A549 (cell line): ENCODE results near the gene H1-8. TPM values are rescaled to one million over a fixed set of nuclear protein-coding genes. Genes with fewer than 3 reads are reported as not detected.

Experiments used
- ATAC-seq, 2 experiments: fragments of 200-7000 bp in 1 of 2; fragments of >200 bp in 1 of 2; cut with Nextera tagmentation in 1 of 2; cut with Tn5 transposase in 1 of 2; 3 replicates each; pipeline versions ENCODE4 v1.8.0 to v1.9.1; 2018 to 2020; ENCODE audit warnings: mild to moderate bottlenecking in 1 of 2, moderate library complexity in 1 of 2
- CTCF ChIA-PET: fragments of 300-600 bp; sonication (Branson Sonifier 250); formaldehyde crosslinking; extraction: SDS; loops from one replicate; lab custom pipeline; 2021; ENCODE audit warnings: antibody characterized with exemption, inconsistent platforms; lab: Yijun Ruan, JAX
- POLR2A ChIA-PET: fragments of 350-600 bp; formaldehyde crosslinking; extraction: SDS; loops from one replicate; lab custom pipeline; 2021; ENCODE audit warnings: antibody characterized with exemption, inconsistent platforms; lab: Yijun Ruan, JAX
- DNase-seq, 2 experiments: peaks; one replicate each; pipeline versions ENCODE4 v3.0.0 to v3.0.0-alpha.2; 2011 to 2016; ENCODE audit warnings: low read depth in 1 of 2, low spot score in 1 of 2
- FAIRE-seq: peaks from 2 replicates; lab custom pipeline; 2011; peaks lifted over from hg19 to GRCh38; lab: Jason Lieb, UNC
- H3K27ac ChIP-seq, 2 experiments: fragments of >200 bp; sonication (Bioruptor Twin); formaldehyde crosslinking; 3 replicates each; pipeline ENCODE4 v1.5.1; 2016 to 2017
- H3K4me1 ChIP-seq: fragments of >200 bp; sonication (Bioruptor Twin); formaldehyde crosslinking; 3 replicates; pipeline ENCODE4 v1.6.1; 2016
- H3K4me2 ChIP-seq: fragments of >200 bp; sonication (Bioruptor Twin); formaldehyde crosslinking; 3 replicates; pipeline ENCODE4 v1.6.1; 2016
- H3K4me3 ChIP-seq: fragments of >200 bp; sonication (Bioruptor Twin); formaldehyde crosslinking; 3 replicates; pipeline ENCODE4 v1.5.1; 2016
- H3K9me3 ChIP-seq: fragments of >200 bp; sonication (Bioruptor Twin); formaldehyde crosslinking; 3 replicates; pipeline ENCODE4 v1.6.1; 2016
- ATOH8 ChIP-seq: fragments of 250-450 bp; sonication (Bioruptor Pico); IDR thresholded peaks from 2 replicates; pipeline ENCODE4 v1.5.0; 2020; ENCODE audit warnings: low read depth, mild to moderate bottlenecking, moderate library complexity
- BCL3 ChIP-seq: fragments of >200 bp; sonication (Bioruptor Twin); formaldehyde crosslinking; IDR thresholded peaks from 3 replicates; pipeline ENCODE4 v1.6.1; 2016
- BHLHE40 ChIP-seq: IDR thresholded peaks from 2 replicates; pipeline ENCODE4 v1.6.1; 2012; ENCODE audit warnings: low read depth, low read length, inconsistent platforms
- CBX2 ChIP-seq: fragments of 200-600 bp; sonication (generic); IDR thresholded peaks from 2 replicates; pipeline ENCODE4 v1.6.1; 2016; ENCODE audit warnings: low read depth, mild to moderate bottlenecking, borderline replicate concordance
- CTCF ChIP-seq: fragments of >200 bp; sonication (Bioruptor Twin); formaldehyde crosslinking; IDR thresholded peaks from 3 replicates; pipeline ENCODE4 v1.5.1; 2016
- GATA3 ChIP-seq: IDR thresholded peaks from 2 replicates; pipeline ENCODE4 v1.6.1; 2012; ENCODE audit warnings: borderline replicate concordance
- HES2 ChIP-seq: fragments of >200 bp; sonication (Bioruptor Twin); formaldehyde crosslinking; IDR thresholded peaks from 2 replicates; pipeline ENCODE4 v1.6.1; 2016
- HEYL ChIP-seq: fragments of 250-450 bp; sonication (Bioruptor Pico); IDR thresholded peaks from 2 replicates; pipeline ENCODE4 v1.8.0; 2021; ENCODE audit warnings: mild to moderate bottlenecking, moderate library complexity
- JUN ChIP-seq, 2 experiments: fragments of >200 bp; sonication (Bioruptor Twin); formaldehyde crosslinking; IDR thresholded peaks; 2 replicates in 1 of 2; 3 replicates in 1 of 2; pipeline ENCODE4 v1.6.1; 2016 to 2017
- KDM1A ChIP-seq: fragments of 200-600 bp; sonication (generic); IDR thresholded peaks from 2 replicates; pipeline ENCODE4 v1.6.1; 2016; ENCODE audit warnings: low read depth, mild to moderate bottlenecking
- KDM5A ChIP-seq: fragments of 200-600 bp; sonication (generic); IDR thresholded peaks from 2 replicates; pipeline ENCODE4 v1.6.1; 2016; ENCODE audit warnings: antibody characterized with exemption, mild to moderate bottlenecking
- MAFK ChIP-seq: fragments of 450-650 bp; IDR thresholded peaks from 2 replicates; pipeline ENCODE4 v1.6.1; 2014; ENCODE audit not compliant: partially characterized antibody
- MAX ChIP-seq: IDR thresholded peaks from 2 replicates; pipeline ENCODE4 v1.6.1; 2012
- NPAS2 ChIP-seq: fragments of 250-450 bp; sonication (Bioruptor Pico); IDR thresholded peaks from 2 replicates; pipeline ENCODE4 v1.8.0; 2022; ENCODE audit warnings: mild to moderate bottlenecking, moderate library complexity, borderline replicate concordance
- NR3C1 ChIP-seq: fragments of >200 bp; sonication (Bioruptor Twin); formaldehyde crosslinking; IDR thresholded peaks from 3 replicates; pipeline ENCODE4 v1.6.1; 2017
- REST ChIP-seq: fragments of 200-600 bp; sonication (generic); IDR thresholded peaks from 2 replicates; pipeline ENCODE4 v1.6.1; 2016; ENCODE audit warnings: antibody characterized with exemption, mild to moderate bottlenecking, moderate library complexity
- SMC3 ChIP-seq: fragments of >200 bp; sonication (Bioruptor Twin); formaldehyde crosslinking; IDR thresholded peaks from 3 replicates; pipeline ENCODE4 v1.6.1; 2018; ENCODE audit warnings: inconsistent platforms
- TFCP2L1 ChIP-seq: fragments of 250-450 bp; sonication (Bioruptor Pico); IDR thresholded peaks from 2 replicates; pipeline ENCODE4 v1.5.0; 2021; ENCODE audit warnings: mild to moderate bottlenecking
- ZFP36 ChIP-seq: fragments of 450-650 bp; IDR thresholded peaks from 2 replicates; pipeline ENCODE4 v1.6.1; 2014; ENCODE audit warnings: borderline replicate concordance; ENCODE audit not compliant: partially characterized antibody
- ZNF302 ChIP-seq: fragments of 250-450 bp; sonication (Bioruptor Pico); IDR thresholded peaks from 2 replicates; pipeline ENCODE4 v1.9.0; 2021; ENCODE audit warnings: inconsistent platforms, mild to moderate bottlenecking, moderate library complexity
- WGBS: methylation state at CpG from one replicate; pipeline ENCODE4 v1.1.6; 2017; ENCODE audit errors: missing lambda C conversion rate; 5-methylcytosine and 5-hydroxymethylcytosine counted together
- polyA plus RNA-seq, 4 experiments: library from polyadenylated mRNA; depleted of rRNA in 3 of 4; stranded (reverse); fragments of >200 nt; fragmentation: RNase III in 1 of 4; extraction: RNeasy Plus Mini Kit Qiagen cat#74134 plus additional on column Dnase treatment in 1 of 4; gene quantifications; 2 replicates in 3 of 4; 3 replicates in 1 of 4; pipeline ENCODE4 v1.2.3, GENCODE V29; 2011 to 2017

The H1-8 gene
- polyA plus RNA-seq, 2 of the 4 experiments (the other 2 are of a cell fraction) = not detected

GRCh38 chr3:129569856-129570255 lies 26.9 kb downstream of the H1-8 start:
- ChIA-PET CTCF (interaction anchor here (1.2 kb wide), 1 partner anchor 11 kb away, joined by 3 read pairs; no protein-coding TSS in a partner anchor), POLR2A (no interaction called here)
- ATAC-seq = no peak
- Histone ChIP-seq H3K4me2 (no peak overlapping the region), H3K9me3 (no peaks in the 10 kb centered on the region), H3K4me1 (no peaks in the 10 kb centered on the region), H3K27ac (no peak overlapping the region), H3K4me3 (no peak overlapping the region)
- FAIRE-seq = no peak
- 98% methylated on average over 6 of the region's 7 CpGs for WGBS
- TF ChIP-seq ZFP36 = peak; percentile 5
- no peak for TF ChIP-seq ZNF302
- DNase-seq = no peak

- ChIA-PET CTCF (no interaction called here), POLR2A (no interaction called here)
- H3K4me3 ChIP-seq = no peak overlapping the region
- ATAC-seq (no peak), FAIRE-seq (no peak), DNase-seq (no peak)
- no peak overlapping the region for H3K27ac ChIP-seq
- H3K4me2 ChIP-seq = no peak overlapping the region
- no peaks in the 10 kb centered on the region for H3K9me3 ChIP-seq
- peaks cover 2% of the 10 kb centered on the region; the same call in 2 of the 3 replicates for H3K4me1 ChIP-seq
- 88% methylated on average over 7 of the region's 22 CpGs for WGBS
- TF ChIP-seq ATOH8 (no peak), ZFP36 (peak; percentile 82)
- TF ChIP-seq, all 56 proteins: peak for 1
These were observed 28.9 kb downstream of the H1-8 start for GRCh38 chr3:129571605-129572547.

GRCh38 chr3:129572603-129573002 lies 29.6 kb downstream of the H1-8 start:
- CTCF ChIA-PET = no interaction called here
- ATAC-seq = no peak
- Histone ChIP-seq H3K4me1 (peaks cover 5% of the 10 kb centered on the region; the same call in 2 of the 3 replicates), H3K27ac (no peak overlapping the region), H3K4me2 (no peak overlapping the region), H3K9me3 (no peaks in the 10 kb centered on the region), H3K4me3 (no peak overlapping the region)
- FAIRE-seq = no peak
- TF ChIP-seq BHLHE40 (no peak), BCL3 (no peak), GATA3 (no peak), CBX2 (no peak), REST (no peak), CTCF (no peak), MAX (no peak), MAFK (no peak), TFCP2L1 (CRISPR knock-in tag) (no peak), HES2 (no peak), KDM1A (no peak), JUN (IDR thresholded peaks at IDR 0.05) (no peak), SMC3 (no peak), KDM5A (no peak), NPAS2 (CRISPR knock-in tag) (no peak), NR3C1 (no peak), HEYL (no peak)
- 98% methylated on average over 7 of the region's 18 CpGs for WGBS
- POLR2A ChIA-PET = no interaction called here
- DNase-seq = no peak
